Caki2 (cell line): ENCODE results near the gene CLDN18. TPM values are rescaled to one million over a fixed set of nuclear protein-coding genes. Genes with fewer than 3 reads are reported as not detected.
A peak's percentile ranks its signal among the peaks of the same experiment; 100 is the strongest.

Source experiments
- DNase-seq: peaks from one replicate; pipeline ENCODE4 v3.0.0-alpha.2; 2015; ENCODE audit warnings: low read depth
- in situ Hi-C: cut with HindIII; loops from 2 replicates; pipeline ENCODE4 v1.10.0; 2016; ENCODE audit warnings: low sequenced_read_pairs, low pct_unique_long_range_greater_than_20kb, mixed read lengths
- total RNA-seq: library from RNA; depleted of rRNA; stranded (reverse); fragments of >200 nt; shearing (Covaris generic); gene quantifications from 2 replicates; pipeline ENCODE4 v1.2.3, GENCODE V29; 2014; ENCODE audit warnings: low replicate concordance

CLDN18 gene
- total RNA-seq, 1 experiment from 2014 or later: not detected

DNA sequence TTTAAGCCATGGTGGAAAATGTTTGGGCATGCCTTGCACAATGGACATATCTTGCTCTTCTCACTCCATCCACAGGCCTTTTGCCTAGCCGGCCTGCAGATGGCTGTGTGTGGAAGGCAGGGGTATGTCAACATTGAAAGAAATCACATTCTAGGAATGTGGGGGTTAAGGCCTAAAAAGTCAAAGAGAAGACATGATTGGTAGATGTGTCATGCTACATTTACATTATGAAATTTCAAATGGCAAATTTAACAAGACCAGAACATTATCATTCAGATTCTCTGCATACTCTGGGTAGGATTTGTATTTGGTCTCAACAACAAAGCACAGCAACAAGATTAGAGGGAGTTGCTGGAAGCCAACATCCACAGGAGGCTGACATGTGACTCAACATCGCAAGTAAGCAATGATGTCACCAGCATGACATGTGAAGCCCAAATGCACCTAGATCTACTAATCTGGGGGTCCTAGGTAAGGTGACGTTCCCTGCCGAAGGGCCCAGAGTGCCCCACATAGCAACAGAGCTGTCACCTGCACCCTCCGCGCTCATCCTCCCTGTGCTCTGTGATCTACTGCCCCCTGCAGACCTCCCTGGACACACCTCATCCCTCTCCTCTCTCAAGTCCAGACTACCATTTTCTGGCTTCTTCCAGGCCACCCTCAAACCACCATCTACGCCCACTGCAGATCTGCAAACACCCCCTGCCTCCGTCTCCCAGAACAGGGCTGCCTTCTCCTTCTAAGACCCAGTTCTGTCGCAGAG, 39.4 kb downstream of the CLDN18 start:
- DNase-seq: no peak
- in situ Hi-C loops: no loop called here

DNA sequence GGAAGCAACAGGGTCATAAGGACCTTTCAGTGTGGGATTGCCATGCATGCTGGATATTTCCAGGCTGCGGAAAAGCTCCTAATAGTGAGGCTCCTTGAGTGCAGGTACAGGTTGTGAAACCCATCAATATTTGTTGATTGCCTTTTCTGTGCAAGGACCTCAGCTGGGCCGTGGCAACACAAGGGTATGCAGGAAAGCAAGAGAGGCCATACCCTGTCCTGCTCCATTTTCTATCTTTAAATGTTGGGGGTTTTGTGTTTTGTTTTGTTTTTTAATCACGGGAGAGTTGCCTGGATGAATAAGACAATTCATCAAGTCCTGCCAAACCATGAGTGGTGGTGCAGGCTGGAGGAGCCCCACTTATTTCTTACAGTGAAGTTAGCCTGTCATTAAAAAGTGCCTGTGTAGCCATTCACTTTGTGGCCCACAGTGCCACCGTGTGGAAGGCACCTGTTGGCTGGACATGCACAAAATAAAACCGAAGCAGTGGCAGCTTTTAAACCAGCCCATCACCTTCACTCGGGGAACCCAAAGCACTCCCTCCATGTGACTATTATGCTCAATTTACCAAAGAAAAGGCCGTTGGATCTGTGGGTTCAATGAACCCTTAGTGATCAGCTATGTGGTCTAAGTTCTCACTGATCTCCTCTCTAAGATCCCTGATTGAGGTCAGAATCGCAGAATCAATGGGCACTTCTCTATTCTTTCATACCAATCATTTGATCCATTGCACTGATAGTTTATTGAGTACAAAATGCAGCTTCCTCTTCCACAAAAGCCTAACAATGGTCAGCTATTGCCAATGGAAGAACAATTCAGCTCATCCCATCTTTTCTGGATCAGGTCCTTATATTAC, 42.2 kb downstream of the CLDN18 start:
- DNase-seq: peak; percentile 29
- in situ Hi-C loops: no loop called here

DNA sequence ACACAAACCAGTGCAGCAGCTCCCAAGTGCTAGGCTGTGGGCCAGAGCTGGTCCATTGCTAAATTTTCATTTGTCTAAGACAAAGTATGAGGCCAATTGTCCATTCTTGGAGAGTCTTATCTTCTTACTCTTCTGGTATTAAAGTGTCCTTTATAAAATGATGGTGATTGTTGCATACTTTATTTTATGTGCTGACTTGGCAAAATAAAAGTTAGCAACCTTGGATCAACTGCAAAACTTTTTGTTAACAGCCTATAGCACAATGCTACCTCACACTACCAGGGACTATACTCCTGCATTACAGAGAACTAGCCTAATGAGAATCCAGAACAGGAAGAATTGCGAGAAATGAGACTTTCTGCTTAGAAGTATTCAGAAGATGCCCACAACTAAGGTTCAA, 44.1 kb downstream of the CLDN18 start:
- DNase-seq: no peak
- in situ Hi-C loops: no loop called here

DNA sequence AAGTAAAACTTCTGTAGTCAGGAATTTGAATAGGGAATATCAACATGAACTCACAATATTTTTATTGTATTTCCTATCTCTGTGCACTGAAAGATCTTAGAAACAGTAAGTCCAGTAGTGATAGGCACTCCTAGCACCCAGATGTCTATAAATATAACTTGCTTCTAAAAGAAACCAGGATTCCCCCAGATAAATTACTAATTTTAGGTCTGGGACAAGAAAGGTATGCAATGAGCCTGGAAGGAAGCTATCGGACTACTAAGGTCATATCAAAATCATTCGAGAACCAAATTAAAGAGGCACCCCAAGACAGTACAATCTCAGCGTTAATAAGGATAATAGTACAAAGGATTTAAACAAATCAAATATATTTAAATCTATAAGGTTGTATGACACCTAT, 47.4 kb downstream of the CLDN18 start:
- in situ Hi-C loops: no loop called here
- DNase-seq: no peak

DNA sequence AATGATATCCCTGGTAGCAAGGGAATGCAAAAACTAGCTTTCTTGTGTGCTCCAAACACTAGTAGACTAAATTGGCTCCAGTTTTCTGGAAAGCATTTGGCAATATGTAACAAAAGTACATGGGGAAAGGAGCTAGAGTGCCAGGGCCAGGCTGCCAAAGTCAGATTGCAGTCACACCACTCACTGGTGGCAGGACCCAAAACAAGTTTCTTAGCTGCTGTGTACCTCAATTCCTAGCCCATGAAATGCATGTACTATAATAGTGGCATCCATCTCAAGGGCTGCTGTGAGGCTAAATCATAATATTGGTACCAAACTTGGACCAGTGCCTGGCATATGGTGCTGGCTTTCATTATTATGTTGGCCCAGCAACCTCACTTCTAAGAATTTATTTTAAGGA, 49.3 kb downstream of the CLDN18 start:
- in situ Hi-C loops: no loop called here

DNA sequence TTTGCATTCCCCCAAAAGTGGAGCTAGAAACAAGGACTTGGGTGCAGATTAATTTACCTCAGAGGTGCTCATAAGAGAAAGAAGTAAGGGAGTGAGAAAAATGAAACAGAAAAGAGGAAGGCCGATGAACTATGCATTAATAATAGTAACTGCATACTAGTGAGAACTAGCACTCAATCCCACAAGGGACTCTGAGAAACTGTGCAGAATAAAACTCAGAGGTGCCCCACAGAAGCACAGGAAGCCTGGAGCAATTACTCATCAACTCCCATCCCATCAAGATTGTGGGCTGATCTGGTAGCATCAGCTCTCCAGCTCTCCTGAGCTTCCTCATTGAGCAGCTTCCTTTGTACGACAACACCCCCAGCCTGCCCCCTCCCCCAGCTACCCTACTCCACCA, 50.8 kb downstream of the CLDN18 start:
- no peak for DNase-seq
- in situ Hi-C loops: no loop called here

More for the DNA sequence above, 49.3 kb downstream of the CLDN18 start:
- no peak for DNase-seq

DNA sequence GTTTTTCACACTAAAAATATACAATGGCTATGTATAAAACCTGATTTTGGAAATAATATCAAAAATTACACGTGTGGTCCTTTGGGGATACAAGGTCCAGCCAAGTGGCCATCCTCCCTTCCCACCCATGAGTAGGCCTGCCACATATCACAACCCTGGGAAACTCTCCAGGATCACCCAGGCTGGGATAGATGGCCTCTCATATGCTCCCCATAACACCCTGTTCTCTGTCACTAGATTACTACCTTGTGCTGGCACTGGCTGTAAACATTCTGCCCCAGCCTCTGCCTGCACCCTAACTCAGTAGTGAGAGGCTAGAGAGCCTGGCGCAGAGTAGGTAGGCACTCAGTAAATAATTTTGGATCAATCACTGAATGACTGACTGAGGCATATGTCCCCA, 52.1 kb downstream of the CLDN18 start:
- in situ Hi-C loops: no loop called here
- no peak for DNase-seq

DNA sequence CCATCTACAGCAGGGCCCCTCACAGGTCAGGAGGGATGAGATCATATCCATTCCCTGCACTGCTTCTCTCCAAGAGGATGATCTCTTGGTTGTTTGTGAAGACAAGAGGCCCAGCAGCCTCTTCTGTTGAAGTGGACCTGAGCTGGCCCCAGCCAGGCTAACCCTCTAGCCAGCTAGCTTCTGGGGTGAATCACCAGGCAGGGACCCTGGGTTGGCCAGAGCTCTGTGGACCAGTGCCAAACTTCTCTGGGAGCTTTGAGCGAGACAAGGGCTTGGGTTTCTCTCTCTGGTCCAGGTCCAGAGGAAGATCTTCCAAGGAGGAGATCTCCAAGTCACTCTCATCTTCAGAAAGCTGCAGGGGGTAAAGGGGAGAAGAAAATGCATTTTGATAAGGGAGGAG, 52.7 kb downstream of the CLDN18 start:
- in situ Hi-C loops: no loop called here
- DNase-seq: no peak

DNA sequence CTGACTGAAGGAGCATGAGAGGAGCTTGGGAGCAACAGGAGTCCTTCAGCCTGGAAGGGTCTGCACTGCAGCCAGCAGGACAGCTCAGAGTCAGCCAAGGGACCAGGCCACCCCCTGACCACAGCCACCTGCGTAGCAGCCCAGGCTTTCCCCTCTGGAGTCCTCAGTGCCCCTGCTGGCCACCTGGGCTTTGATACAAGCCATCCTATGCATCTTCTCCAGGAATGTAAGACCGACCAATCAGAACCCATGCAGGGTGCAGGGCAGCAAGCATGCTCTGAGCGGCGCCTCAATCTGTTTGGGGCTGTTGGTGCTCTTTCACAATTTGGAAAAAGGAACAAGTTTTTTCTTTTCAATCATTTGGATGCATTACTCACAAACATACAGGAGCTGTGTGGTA, 53.5 kb downstream of the CLDN18 start:
- no peak for DNase-seq
- in situ Hi-C loops: no loop called here

DNA sequence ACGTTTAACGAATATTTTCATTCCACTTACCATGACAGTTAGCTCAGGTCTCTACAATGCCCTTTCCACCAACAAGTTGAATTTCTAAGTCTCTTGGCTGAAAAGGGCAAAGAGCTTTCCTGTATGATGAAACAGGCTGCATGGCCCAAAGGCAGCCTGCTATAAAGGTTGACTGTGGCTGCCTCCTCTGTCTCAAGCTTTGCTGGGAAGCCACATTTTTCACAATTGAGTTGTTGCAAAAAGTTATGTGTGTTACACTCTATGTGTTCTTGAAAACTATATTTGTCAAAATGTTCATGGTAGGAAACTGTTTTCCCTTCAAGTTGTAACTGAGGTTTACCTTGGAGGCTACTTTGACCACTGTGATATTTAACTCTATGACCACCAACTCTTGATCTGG, 56.0 kb downstream of the CLDN18 start:
- in situ Hi-C loops: no loop called here
- no peak for DNase-seq

DNA sequence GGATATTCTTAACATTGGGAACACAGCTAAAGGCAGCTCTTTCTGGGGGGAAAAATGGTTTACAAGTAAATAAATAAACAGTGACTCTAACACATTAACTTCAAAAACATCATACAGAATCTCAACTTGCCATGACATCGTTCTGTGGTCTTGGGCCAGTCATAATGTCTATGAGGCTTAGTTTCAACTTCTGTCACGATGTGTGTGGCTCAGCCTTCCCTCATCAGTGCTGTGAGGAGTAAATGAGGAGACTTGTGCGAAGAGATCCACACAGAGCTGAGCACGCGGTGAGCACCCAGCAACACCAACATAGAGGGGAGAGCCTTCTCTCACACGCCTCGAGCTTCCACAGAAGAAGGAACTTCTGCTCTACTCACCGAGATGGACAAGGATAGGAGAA, 56.4 kb downstream of the CLDN18 start:
- in situ Hi-C loops: no loop called here
- DNase-seq: no peak

DNA sequence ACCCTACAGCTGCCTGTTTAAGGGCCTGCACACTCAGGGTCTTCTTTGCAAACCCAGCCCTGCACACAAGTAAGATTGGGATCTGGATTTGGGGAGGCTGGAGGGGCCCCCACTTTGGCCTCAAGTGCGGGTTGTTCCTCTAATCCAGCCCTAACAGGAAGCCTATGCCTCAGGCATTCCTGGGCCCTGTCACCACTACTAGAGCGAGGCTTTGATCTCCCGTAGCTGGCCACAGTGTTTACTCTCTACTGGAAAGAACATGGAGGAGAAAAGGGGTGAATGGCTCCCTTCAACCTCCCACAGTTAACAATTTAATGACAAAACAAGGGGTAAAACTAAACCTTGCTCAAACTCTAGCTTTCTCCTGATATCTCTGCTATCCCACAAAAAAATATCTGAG, 57.0 kb downstream of the CLDN18 start:
- in situ Hi-C loops: no loop called here
- no peak for DNase-seq

DNA sequence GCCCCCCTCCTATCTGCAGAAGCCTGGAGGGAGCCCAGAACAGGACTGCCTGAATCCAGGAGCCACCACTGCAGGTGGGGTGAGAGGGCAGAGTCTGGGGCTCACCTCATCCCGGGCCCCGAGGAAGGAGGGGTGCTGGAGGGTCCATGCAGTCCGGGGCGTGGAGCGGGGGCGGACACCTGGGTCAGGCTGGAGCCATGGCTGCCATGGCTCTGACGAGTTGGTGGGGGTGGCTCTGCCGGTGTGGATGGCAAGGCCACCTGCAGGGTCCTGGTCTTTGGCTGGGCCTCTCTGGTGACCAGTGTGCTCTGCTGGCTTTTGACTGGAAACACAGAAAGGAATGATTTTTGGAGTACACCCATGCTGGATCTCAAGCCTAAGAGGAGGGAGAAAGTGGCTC, 58.1 kb downstream of the CLDN18 start:
- DNase-seq: no peak
- in situ Hi-C loops: no loop called here

DNA sequence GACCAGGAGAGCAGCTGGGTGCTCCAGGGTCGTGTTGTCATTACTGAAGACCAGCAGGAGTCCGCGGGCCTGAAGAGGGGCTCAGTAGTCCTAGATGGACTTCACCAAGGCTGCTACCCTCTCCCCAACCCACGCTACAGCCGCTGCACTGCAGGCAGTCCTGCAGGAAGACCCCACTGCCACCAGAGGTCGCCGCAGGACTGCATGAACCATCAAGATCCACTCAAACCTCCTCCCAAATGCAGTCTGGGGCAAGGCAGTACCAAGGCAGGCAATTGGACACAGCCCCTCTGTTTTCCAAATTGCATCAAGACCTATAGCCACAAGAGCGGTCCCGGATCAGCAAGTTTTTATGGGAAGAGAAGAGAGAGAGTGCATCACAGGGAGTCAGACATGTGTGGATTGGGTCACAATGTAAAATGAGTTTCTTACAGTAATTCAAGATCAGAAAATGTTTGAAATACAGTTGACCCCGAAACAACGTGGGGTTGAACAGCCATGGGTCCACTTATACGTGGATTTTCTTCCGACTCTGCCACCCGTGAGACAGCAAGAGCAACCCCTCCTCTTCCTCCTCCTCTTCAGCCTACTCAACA, 58.7 kb downstream of the CLDN18 start:
- in situ Hi-C loops: no loop called here
- peak; percentile 65 for DNase-seq

DNA sequence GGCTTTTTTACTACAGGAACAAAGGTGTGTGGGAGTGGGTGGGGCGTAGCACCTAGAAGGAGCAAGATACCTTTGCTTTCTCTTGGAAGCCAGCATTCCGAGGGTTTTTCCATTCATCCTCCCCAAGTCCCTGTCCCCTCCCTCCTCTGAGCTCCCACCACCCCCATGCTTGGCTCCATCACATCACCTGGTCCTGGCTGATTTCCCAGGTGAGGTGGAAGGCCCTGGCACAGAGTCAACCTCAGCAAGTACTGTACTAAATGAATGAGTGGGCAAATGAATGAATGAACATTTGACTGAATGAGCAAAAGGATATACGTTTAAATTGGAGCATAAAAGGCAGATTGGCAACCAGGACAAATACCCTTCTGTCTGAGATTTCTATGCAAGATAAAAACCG, 60.0 kb downstream of the CLDN18 start:
- in situ Hi-C loops: no loop called here
- no peak for DNase-seq

DNA sequence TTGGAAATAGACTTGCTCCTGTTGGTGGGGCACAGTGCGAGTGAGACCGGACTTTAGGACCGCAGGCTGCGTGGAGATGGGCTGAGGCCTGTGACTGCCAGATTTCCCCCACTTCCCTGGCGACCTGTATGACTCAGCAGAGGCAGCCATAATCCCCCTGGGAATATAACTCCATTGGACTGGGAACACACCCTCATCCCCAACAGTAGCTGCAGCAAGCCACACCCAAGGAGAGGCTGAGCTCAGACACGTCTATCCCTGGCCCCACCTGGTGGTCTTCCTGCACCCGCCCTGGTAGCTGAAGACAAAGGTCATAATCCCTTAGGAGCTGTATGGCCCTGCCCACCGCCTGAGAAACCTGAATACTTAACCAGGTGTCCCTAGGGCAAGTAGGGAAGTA, 62.8 kb downstream of the CLDN18 start:
- no peak for DNase-seq

DNA sequence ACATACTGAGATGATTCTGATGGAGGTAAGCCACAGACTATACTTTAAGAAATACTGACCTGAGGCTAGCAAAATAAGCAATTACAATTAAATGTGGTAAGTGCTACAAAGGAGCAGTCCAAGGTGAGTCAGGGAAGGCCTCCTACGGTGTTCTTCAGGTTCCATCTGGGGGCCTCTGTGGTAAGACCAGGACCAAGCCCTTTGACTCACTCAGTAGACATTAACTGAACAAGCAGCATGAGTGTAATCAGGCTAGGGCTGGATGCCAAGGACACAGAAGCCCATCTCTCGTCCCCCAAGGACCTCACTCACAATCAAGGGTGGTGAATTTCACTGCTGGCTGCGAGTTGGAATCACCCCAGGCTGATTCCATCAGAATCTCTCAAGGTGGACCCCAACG, 68.1 kb downstream of the CLDN18 start:
- in situ Hi-C loops: no loop called here
- DNase-seq: no peak

More for the DNA sequence above, 62.8 kb downstream of the CLDN18 start:
- in situ Hi-C loops: no loop called here

DNA sequence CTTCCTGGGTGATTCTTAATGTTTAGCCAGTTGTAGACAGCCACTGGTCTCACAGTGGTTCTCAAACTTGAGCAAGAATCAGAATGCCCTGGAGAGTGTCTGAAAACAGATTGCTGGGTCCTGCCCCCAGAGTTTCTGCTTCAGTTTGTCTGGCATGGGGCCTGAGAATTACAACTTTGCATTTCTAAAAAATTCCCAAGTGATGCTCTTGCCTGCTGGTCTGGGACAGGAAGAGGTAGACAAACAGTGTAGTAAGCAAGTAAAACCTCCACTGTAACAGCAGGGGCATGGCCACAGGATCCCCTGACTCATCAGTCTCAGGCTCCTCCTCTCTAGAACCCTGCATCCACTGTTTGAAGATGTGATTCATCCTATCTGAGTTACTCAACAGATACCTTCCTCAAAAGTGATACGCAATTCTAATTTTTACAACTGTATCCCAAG, 69.0 kb downstream of the CLDN18 start:
- in situ Hi-C loops: no loop called here
- peak; percentile 60 for DNase-seq

DNA sequence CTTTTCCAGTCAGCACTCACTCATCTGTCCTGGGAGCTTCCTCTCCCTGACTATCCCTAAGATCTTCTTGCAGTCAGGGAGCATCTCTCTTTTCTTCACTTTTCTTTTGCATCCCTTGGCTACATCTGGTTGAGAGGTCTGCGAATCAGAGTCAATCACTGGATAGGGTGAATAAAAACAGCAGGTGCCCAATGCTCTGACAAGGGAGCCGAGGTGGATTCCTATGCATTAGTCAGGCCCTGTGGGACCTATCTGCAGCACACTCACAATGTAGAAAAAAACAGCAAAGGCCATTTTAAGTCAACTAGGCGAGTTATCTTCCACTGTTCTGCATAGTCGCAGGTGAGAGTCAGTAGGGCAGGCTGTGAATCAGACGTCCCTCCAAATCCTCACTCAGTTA, 69.9 kb downstream of the CLDN18 start:
- in situ Hi-C loops: no loop called here
- DNase-seq: no peak
